Esophagus muscularis mucosa (tissue), 4 donors: ENCODE measurements around the gene BLM. TPM values are rescaled to one million over a fixed set of nuclear protein-coding genes. Genes with fewer than 3 reads are reported as not detected.

ENCODE experiments used
- DNase-seq: peaks from one replicate; pipeline ENCODE4 v3.0.0-alpha.2; 2017; ENCODE audit errors: extremely low spot score
- H3K27ac ChIP-seq, 4 donors: fragments of 200-600 bp; sonication (generic); replicated peaks in 1 of 4; 1 replicate in 3 of 4; 2 replicates in 1 of 4; pipeline ENCODE4 v1.5.1; 2016 to 2019; ENCODE audit warnings: mild to moderate bottlenecking in 1 of 4
- H3K27me3 ChIP-seq, 4 donors: fragments of 200-600 bp; sonication (generic); one replicate each; pipeline versions ENCODE4 v1.5.1 to v1.6.0; 2016 to 2019
- H3K36me3 ChIP-seq, 4 donors: fragments of 200-600 bp; sonication (generic); one replicate each; pipeline ENCODE4 v1.5.1; 2016 to 2019
- H3K4me1 ChIP-seq, 4 donors: fragments of 200-600 bp; sonication (generic); one replicate each; pipeline ENCODE4 v1.5.1; 2016 to 2019
- H3K4me3 ChIP-seq, 4 donors: fragments of 200-600 bp; sonication (generic); 1 replicate in 2 of 4; 2 replicates in 2 of 4; pipeline ENCODE4 v1.5.1; 2016 to 2019; ENCODE audit warnings: mild to moderate bottlenecking in 4 of 4, moderate library complexity in 1 of 4
- H3K9me3 ChIP-seq, 4 donors: fragments of 200-600 bp; sonication (generic); 1 replicate in 3 of 4; 2 replicates in 1 of 4; pipeline ENCODE4 v1.5.1; 2016 to 2019
- CTCF ChIP-seq, 3 experiments: fragments of 200-600 bp in 2 of 3; fragments of 450-650 bp in 1 of 3; sonication (generic) in 2 of 3; IDR thresholded peaks; one replicate each; pipeline ENCODE4 v1.5.1; 2017 to 2019; ENCODE audit warnings: antibody characterized with exemption in 3 of 3, mild to moderate bottlenecking in 2 of 3, moderate library complexity in 1 of 3
- EP300 ChIP-seq: sonication (generic); formaldehyde crosslinking; IDR thresholded peaks from one replicate; pipeline ENCODE4 v1.6.1; 2017; ENCODE audit warnings: antibody characterized with exemption
- POLR2A ChIP-seq: fragments of 450-650 bp; IDR thresholded peaks from one replicate; pipeline ENCODE4 v1.6.1; 2017; ENCODE audit warnings: antibody characterized with exemption, moderate library complexity, mild to moderate bottlenecking, low read depth
- POLR2AphosphoS5 ChIP-seq, 2 donors: sonication (generic); formaldehyde crosslinking; IDR thresholded peaks; one replicate each; pipeline ENCODE4 v1.6.1; 2017; ENCODE audit warnings: antibody characterized with exemption in 2 of 2
- WGBS: methylation state at CpG from one replicate; pipeline ENCODE4 v1.1.5; 2018; 5-methylcytosine and 5-hydroxymethylcytosine counted together
- intact Hi-C: fragments of 100-400 bp; cut with DNase I; formaldehyde crosslinking; loops from one replicate; pipeline ENCODE4 v1.15.1; 2023
- total RNA-seq, 4 donors: library from RNA; depleted of rRNA; stranded (reverse); fragments of >200 nt; gene quantifications; one replicate each; pipeline versions ENCODE4 v1.1.0 to v1.2.1, GENCODE V29; 2016

The BLM gene
- total RNA-seq, 4 donors from 2014 or later: under 0.01 to 1.5 (median 0.73) TPM

- TF ChIP-seq POLR2A (no peak), CTCF (IDR thresholded peaks at IDR 0.05) (no peak), POLR2AphosphoS5 (IDR thresholded peaks at IDR 0.05) (no peak), EP300 (no peak)
- intact Hi-C loops: no loop called here
- H3K4me3 ChIP-seq: no peak overlapping the region
- no peak for DNase-seq
- no peaks in the 10 kb centered on the region for H3K27me3 ChIP-seq
- peaks cover 9 to 16% (median 14%) of the 10 kb centered on the region in 4 donors for H3K4me1 ChIP-seq
- H3K27ac ChIP-seq: peak overlapping the region; percentile 6 to 71 (median 44)
- no peaks in the 10 kb centered on the region for H3K9me3 ChIP-seq
- 84% methylated on average over 9 of the region's 9 CpGs for WGBS
- no peaks in the 10 kb centered on the region for H3K36me3 ChIP-seq
These were observed 35.7 kb upstream of the BLM start for GRCh38 chr15:90681480-90681879.

DNA sequence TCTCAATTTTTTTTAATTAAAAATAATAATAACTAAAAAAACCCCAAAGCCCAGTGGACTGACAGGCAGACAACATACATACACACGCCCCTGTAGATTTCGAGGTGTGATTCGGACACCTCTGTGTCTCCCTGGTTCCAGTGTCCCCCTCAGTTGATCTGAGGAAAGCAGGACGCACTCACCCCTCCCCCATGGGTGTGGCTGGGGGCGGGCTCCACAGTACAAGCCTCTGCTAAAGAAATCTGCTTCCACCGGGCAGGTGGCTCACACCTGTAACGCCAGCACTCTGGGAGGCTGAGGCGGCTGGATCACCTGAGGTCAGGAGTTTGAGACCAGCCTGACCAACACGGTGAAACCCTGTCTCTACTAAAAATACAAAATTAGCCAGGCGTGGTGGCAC, 33.8 kb upstream of the BLM start:
- H3K4me1 ChIP-seq: peaks cover 9 to 16% (median 14%) of the 10 kb centered on the region in 4 donors
- no peak overlapping the region for H3K27ac ChIP-seq
- intact Hi-C loops: no loop called here
- no peaks in the 10 kb centered on the region for H3K36me3 ChIP-seq
- TF ChIP-seq POLR2A (no peak), EP300 (no peak), CTCF (IDR thresholded peaks at IDR 0.05) (no peak), POLR2AphosphoS5 (IDR thresholded peaks at IDR 0.05) (no peak)
- no peaks in the 10 kb centered on the region for H3K27me3 ChIP-seq
- no peaks in the 10 kb centered on the region for H3K9me3 ChIP-seq
- no peak overlapping the region for H3K4me3 ChIP-seq
- no peak for DNase-seq
- 89% methylated on average over 10 of the region's 10 CpGs for WGBS

DNA sequence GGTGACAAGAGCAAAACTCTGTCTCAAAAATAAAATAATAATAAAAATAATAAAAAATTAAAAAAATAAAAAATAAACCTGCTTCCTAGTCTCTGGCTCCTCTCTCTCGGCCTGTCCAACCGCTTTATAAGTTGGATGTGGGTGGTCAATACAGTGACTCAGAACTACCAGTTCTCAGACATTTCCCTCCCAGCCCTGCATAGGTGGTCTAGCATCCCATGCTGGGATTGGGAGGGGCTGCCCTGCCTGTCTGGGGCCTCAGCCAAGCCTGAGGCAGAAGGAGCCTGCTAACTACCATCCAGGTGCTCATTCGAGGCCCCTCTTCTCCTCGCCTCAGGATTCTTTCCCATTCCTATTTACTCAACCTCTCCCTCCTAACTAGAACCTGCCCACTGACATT, 33.3 kb upstream of the BLM start:
- WGBS: 76% methylated on average over 4 of the region's 4 CpGs
- Histone ChIP-seq H3K27me3 (no peaks in the 10 kb centered on the region), H3K9me3 (no peaks in the 10 kb centered on the region), H3K4me3 (no peak overlapping the region), H3K27ac (no peak overlapping the region), H3K36me3 (no peaks in the 10 kb centered on the region), H3K4me1 (peaks cover 9 to 16% (median 14%) of the 10 kb centered on the region in 4 donors)
- TF ChIP-seq POLR2AphosphoS5 (IDR thresholded peaks at IDR 0.05): no peak
- TF ChIP-seq EP300: no peak
- TF ChIP-seq POLR2A: no peak
- TF ChIP-seq CTCF (IDR thresholded peaks at IDR 0.05): no peak
- intact Hi-C loops: no loop called here
- no peak for DNase-seq

DNA sequence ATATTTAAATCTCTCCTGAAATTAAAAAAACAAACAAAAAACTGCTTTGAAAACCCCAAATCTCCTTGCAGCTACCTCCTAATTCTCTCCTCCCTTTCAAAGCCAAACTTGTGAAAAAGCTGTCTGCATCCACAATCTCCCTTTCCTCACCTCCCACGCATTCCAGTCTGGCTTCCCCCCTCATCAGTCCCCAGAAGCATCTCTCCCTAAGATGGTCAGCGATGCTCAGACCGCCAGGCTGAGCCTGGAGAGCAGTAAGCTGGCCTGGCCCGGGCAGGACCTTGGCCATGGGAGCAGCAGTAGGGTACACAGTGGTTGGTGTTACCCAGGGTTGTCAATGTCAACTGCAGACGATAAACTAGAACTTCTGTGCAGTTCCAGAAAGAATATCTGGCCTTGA, 32.9 kb upstream of the BLM start:
- intact Hi-C loops: no loop called here

More for the DNA sequence above, 32.9 kb upstream of the BLM start:
- H3K27ac ChIP-seq: no peak overlapping the region
- WGBS: 89% methylated on average over 5 of the region's 5 CpGs
- TF ChIP-seq CTCF (IDR thresholded peaks at IDR 0.05): no peak
- TF ChIP-seq POLR2A: no peak
- no peak for TF ChIP-seq EP300
- no peak for TF ChIP-seq POLR2AphosphoS5 (IDR thresholded peaks at IDR 0.05)
- DNase-seq: no peak
- no peaks in the 10 kb centered on the region for H3K36me3 ChIP-seq
- H3K9me3 ChIP-seq: no peaks in the 10 kb centered on the region
- H3K27me3 ChIP-seq: no peaks in the 10 kb centered on the region
- H3K4me1 ChIP-seq: peaks cover 9 to 16% (median 14%) of the 10 kb centered on the region in 4 donors
- no peak overlapping the region for H3K4me3 ChIP-seq
